ENCODE results near the gene CAVIN1.
"Not testable (repeated sequence)": the region's sequence is repeated elsewhere in the genome, so short reads cannot be mapped to it uniquely, and the experiment has no call there.

GRCh38 chr17:42417981-42418380, 5.1 kb downstream of the CAVIN1 start:
- not testable (repeated sequence) for TF ChIP-seq CTCF (IDR thresholded peaks at IDR 0.05; ENCODE audit: insufficient read depth, low read length); REST (IDR thresholded peaks at IDR 0.05; ENCODE audit: insufficient replicate concordance, low read depth)

Data from HL-60 (cell line).